ENCODE data around the gene SLC44A2.
"Not testable (repeated sequence)": the region's sequence is repeated elsewhere in the genome, so short reads cannot be mapped to it uniquely, and the experiment has no call there.

The SLC44A2 gene

GRCh38 chr19:10651851-10652250 lies 26.5 kb downstream of the SLC44A2 start:
- DNase-seq (ENCODE audit: low read depth) = no peak

DNA sequence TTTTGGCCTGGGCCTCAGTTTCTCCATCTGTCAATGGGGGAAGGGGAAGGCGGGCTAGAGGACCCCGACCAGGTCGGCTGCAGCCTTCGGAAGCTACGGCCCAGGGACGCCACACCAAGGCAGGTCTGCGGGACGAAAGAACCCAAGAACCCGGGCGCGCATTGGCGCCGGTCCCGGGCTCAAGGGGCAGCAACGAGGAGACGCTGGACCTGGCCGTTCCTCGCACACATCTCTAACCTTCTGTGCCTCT lies 28.1 kb downstream of the SLC44A2 start:
- DNase-seq (ENCODE audit: low read depth) = no peak

DNA sequence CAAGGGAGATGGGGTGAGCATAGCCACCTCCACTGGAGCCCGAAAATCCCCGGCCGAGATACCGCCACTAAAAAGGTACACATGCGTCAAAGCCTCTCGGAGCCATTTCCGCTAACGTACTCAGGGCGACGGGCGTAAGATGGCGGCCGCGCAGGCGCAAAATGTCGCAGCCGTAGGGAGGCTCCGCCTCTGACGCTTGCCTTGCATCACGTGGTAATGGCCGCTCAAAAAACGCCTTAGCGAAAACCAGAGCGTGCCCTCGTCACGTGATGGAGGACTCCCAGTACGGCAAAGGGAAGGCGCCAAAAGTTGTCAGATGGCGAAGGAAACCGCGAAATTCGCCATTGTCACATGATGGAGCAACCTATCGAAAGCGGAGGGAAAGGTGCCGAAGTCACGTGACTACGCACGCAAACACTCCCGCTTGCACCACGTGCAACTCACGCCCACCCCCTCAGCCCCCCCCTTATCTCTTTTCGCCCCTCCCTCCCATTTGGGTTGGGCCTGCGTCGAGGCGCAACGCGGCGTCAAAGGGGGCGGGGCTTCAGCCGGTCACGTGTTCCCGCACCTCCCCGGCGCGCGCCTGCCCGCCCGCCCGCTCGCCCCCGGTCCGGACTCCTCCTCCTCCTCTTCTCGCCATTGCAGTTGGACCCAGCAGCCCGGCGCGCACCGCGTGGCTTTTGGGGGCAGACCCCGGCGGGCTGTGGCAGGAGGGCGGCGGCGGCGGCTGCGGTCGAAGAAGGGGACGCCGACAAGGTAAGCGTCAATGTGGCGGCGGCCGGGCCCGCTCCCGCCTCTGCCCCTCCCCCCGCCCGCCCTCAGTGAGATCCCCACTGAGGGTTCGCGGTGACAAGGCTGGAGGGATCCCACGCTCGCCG lies 28.6 kb downstream of the SLC44A2 start, which contains the start of gene ILF3:
Gene ILF3, plus strand, starts transcription at position 615 of the 878 bp plus-strand sequence. CDS start 16,260 bp downstream, outside the sequence.
- DNase-seq (ENCODE audit: low read depth) = peak; percentile 100

DNA sequence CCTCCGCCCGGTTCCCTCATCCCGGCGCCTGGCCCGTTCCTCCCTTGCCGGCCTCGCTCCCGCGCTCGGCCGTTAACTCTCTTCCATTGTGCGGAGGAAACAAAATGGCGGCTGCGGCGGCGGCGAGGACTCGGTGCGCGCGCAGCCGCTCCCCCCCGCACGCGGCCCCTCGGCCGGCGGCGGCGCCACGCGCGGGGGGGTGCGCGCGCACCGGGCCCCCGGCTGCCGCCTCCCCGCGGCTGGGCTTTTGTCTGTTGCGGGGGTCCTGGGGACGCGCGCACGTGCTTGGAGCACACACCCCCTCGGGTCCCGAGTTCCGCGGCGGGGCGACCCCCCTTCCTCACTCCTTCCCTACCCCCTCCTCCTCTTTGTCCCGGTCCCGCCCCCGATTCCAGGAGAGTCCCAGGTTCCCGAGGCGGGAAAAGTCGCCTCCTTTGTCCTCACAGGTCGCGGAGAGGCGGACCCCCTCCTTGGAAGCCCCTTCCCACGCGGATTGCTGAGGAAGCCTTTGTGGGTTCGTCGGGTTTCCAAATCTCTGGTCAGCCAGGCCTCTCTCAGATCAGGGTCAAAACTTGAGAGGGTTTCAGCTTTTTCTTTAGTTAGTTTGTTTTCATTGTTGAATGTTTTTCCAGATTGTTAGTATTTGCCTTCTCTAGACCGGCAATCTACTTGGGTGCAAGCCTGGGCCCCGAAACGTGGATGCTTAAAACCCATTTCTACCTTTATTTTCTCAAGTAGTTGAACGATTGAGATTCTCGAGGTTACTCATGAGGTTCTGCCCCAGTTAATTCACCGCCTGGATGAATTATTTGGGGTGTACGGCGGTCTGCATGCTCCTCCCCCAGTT lies 29.5 kb downstream of the SLC44A2 start:
- no peak for DNase-seq (ENCODE audit: low read depth)

DNA sequence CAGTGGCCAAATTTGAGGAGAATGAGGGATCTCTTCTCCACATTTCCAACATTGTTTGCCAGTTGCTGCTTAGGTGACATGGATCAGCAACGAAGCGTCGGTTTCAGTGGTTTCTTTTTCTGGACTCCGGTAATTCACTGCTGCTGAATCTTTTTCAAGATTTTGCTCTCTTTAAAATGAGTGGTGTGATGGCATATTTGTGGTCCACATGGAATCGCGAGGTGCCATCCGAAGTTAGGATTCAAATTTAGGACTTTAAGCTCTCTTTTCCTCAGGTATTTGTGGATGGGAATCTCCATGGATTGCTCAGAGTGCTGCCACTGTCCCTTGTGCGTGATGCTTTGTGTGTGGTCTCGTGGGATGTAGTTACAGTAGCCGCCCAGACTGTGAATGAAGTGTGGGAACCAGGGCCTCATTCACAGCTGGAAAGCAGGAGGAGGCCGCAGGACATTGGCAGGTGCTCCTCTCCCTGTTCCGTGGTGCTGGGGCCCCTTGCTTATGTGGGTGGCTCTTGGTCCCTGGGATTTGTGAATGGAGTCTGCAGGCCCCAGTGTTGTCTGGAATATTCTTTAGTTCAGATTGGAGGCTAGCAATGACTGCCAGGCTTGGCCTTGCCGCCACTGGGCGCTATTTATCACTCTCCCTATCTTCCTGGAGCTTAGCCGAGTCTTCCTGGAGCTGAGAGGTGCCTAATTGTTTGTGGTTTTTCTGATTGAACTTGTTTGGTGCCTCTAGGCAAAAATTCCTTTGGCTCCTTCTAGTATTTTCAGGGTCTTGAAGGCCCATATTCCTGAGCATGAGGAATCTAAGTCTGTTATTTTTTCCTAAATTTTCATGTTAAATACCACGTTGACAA lies 30.3 kb downstream of the SLC44A2 start:
- peak; percentile 44 for DNase-seq (ENCODE audit: low read depth)

- no peak for DNase-seq (ENCODE audit: low read depth)
These were observed 35.0 kb downstream of the SLC44A2 start for GRCh38 chr19:10660346-10660745.

- DNase-seq (ENCODE audit: low read depth) = no peak
These were observed 36.6 kb downstream of the SLC44A2 start for GRCh38 chr19:10661946-10662345.

DNA sequence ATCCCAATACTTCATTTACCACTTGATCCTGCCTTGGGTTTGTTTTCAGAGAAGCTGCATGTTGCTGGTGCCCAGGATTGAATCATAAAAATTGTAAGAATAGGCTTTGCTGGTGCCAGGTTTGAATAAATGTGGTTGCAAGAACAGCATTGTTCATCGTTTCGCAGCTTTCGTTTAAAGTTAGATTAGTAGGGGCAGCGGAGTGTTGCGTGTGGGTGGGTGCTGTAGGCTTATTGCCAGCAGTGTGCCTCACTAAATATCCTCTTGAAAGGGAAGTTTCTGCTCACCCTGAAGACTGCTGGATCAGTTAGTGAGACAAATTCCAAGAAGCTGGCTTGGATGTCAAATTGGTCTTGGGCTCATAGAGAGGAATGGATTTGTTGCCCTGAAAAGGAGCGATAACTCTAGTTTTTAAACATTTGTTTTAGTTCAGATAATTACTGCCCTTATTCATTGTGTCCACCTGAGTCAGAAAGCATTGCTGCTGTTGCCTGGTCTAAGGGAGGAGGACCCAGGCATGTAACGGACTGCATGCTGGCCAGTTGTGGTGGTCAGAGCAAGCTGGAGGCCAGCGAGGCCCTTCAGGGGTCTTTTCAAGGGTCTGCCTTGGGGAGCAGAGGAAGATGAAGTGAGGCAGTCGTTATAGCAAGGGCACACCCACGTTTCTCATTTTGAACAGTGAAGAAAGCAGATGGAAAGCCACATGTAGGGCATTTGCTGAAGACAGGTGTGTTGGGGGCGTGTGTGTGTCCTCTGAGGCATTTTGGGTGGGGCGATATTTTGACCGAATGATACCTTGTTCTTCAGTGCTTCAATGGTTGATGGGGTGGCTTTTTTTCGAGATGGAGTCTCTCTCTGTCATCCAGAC lies 37.3 kb downstream of the SLC44A2 start:
- peak; percentile 45 for DNase-seq (ENCODE audit: low read depth)

- DNase-seq (ENCODE audit: low read depth) = not testable (repeated sequence)
These were observed 37.9 kb downstream of the SLC44A2 start for GRCh38 chr19:10663252-10663563.

DNA sequence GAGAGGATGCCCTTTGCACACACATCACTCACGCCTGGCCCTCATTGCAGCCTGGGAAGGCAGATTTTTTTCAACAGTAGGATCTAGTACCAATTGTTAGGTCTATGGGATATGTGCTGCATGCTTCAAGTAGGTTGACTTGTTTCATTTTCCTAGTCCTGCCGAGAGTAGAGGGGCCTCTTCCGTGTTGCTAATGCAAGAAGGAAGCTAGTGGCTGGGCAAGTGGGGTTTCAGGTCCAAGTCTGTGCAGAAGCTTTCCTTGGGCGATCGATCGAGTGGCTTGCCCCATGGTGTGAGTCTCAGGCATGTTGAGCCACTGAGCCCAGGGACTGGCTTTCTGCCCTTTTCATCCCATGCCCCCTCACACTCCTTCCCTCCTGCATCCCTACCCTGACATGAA lies 42.5 kb downstream of the SLC44A2 start:
- no peak for DNase-seq (ENCODE audit: low read depth)

GRCh38 chr19:10669246-10669645 lies 43.9 kb downstream of the SLC44A2 start:
- no peak for DNase-seq (ENCODE audit: low read depth)

GRCh38 chr19:10670182-10670581 lies 44.8 kb downstream of the SLC44A2 start:
- no peak for DNase-seq (ENCODE audit: low read depth)

DNA sequence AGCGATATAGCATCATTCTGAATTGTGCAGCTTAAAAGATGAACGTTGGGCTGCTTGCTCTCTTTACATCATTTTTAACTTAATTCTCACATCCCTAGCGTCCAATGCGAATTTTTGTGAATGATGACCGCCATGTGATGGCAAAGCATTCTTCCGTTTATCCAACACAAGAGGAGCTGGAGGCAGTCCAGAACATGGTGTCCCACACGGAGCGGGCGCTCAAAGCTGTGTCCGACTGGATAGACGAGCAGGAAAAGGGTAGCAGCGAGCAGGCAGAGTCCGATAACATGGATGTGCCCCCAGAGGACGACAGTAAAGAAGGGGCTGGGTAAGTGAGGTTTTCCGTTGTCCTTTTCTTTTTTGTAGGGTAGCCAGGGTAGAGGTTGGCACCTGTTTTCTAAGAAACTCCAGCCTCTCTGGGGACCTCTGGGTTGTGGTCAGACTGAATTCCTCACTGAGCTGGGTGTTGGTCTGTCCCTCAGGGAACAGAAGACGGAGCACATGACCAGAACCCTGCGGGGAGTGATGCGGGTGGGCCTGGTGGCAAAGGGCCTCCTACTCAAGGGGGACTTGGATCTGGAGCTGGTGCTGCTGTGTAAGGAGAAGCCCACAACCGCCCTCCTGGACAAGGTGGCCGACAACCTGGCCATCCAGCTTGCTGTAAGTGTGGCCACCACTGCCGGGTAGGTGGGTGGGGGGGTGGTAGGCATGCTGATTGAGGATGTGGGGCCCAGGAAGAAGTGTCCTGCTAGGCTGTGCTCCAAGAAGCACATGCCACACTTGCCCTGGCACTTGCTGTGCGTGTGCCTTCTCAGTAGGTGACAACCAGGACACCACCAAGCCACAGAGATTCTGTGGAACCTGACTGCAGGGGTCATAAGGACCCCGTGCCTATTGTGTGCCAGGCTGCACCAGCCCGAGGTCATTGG lies 45.8 kb downstream of the SLC44A2 start:
- no peak for DNase-seq (ENCODE audit: low read depth)

GRCh38 chr19:10671922-10672321 lies 46.6 kb downstream of the SLC44A2 start:
- DNase-seq (ENCODE audit: low read depth) = peak; percentile 16

- not testable (repeated sequence) for DNase-seq (ENCODE audit: low read depth)
These were observed 49.9 kb downstream of the SLC44A2 start for GRCh38 chr19:10675214-10675613.

DNA sequence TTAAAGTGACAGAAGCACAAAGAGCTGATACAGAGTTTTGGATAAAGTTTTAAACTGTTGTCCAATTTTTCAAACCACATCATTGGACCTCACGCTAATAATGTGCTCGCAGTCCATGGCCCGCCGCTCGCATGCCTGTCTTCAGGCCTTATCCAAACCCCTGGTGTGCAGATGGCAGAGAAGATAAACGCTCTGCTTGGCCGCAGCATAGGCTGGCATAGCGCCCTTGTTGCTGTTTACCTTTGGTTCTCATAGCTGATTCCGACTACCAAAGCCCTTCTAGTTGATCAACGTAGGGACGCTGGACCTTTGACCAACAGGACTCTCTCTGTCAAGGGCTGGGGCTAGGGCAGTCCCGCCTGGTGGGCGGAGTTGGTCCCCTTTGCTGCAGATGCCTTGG lies 52.4 kb downstream of the SLC44A2 start:
- no peak for DNase-seq (ENCODE audit: low read depth)

- DNase-seq (ENCODE audit: low read depth) = no peak
These were observed 53.5 kb downstream of the SLC44A2 start for GRCh38 chr19:10678813-10679212.

GRCh38 chr19:10679743-10680142 lies 54.4 kb downstream of the SLC44A2 start:
- no peak for DNase-seq (ENCODE audit: low read depth)

DNA sequence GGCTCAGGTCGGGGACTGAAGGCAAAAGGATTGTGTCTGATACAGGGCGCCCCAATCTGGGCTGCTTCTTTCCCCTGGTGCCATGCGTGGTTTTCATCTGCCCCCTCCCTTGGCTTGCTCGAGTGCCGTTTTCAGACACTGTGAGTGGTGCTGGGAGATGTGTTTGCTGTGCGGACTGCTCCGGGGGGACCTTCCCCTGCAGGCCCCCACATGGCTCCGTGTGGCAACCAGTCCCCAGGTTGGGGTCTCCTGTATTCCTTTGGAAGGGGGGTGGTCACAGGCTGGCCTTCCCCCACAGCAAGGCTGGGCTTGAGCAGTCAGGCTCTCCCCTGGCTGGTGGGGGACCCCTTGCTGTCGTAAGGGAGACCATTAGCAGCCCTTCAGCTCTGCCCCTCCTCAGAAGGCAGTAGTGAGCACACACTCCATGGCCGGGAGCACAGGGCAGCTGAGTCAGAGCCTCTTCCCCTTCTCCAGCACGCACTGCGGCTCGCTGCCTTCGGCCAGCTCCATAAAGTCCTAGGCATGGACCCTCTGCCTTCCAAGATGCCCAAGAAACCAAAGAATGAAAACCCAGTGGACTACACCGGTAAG lies 55.3 kb downstream of the SLC44A2 start:
- DNase-seq (ENCODE audit: low read depth) = no peak

GRCh38 chr19:10681658-10682057 lies 56.3 kb downstream of the SLC44A2 start:
- DNase-seq (ENCODE audit: low read depth) = no peak

Data from amniotic epithelial cell (primary cell).